HepG2 (cell line): ENCODE results near the gene UTRN. TPM values are rescaled to one million over a fixed set of nuclear protein-coding genes. Genes with fewer than 3 reads are reported as not detected.

ENCODE experiments used
- CHCHD3 ChIP-seq: sonication (generic); formaldehyde crosslinking; IDR thresholded peaks from 2 replicates; pipeline ENCODE4 v1.8.0; 2022; ENCODE audit warnings: mild to moderate bottlenecking, missing genetic modification reagents, moderate library complexity
- ETV6 ChIP-seq: sonication (generic); formaldehyde crosslinking; conservative IDR thresholded peaks from 2 replicates; pipeline ENCODE4 v1.4.0; 2020; ENCODE audit warnings: missing genetic modification reagents
- ISX ChIP-seq: sonication (generic); formaldehyde crosslinking; conservative IDR thresholded peaks from 2 replicates; pipeline ENCODE4 v1.5.0; 2020; ENCODE audit warnings: missing genetic modification reagents
- MAX ChIP-seq: IDR thresholded peaks from 2 replicates; pipeline ENCODE4 v1.6.1; 2012; ENCODE audit warnings: inconsistent platforms
- MED13 ChIP-seq: sonication (generic); formaldehyde crosslinking; IDR thresholded peaks from 2 replicates; pipeline ENCODE4 v1.5.0; 2020; ENCODE audit warnings: missing genetic modification reagents
- MEF2D ChIP-seq: sonication (generic); formaldehyde crosslinking; IDR thresholded peaks from 2 replicates; pipeline ENCODE4 v1.5.1; 2020; ENCODE audit warnings: mild to moderate bottlenecking, missing genetic modification reagents
- NONO ChIP-seq, 2 experiments: fragments of 450-650 bp in 1 of 2; sonication (generic) in 1 of 2; formaldehyde crosslinking in 1 of 2; IDR thresholded peaks in 1 of 2; conservative IDR thresholded peaks in 1 of 2; 2 replicates each; pipeline versions ENCODE4 v1.6.1 to v1.8.0; 2017 to 2022; ENCODE audit warnings: mild to moderate bottlenecking in 1 of 2, missing genetic modification reagents in 1 of 2, moderate library complexity in 1 of 2
- PCBP1 ChIP-seq: fragments of 200-400 bp; formaldehyde crosslinking; IDR thresholded peaks from 2 replicates; pipeline ENCODE4 v1.6.1; 2017; ENCODE audit warnings: mild to moderate bottlenecking, low read depth, low read length, borderline replicate concordance
- PREB ChIP-seq: sonication (generic); formaldehyde crosslinking; IDR thresholded peaks from 2 replicates; pipeline ENCODE4 v1.4.0; 2020; ENCODE audit warnings: missing genetic modification reagents
- RFXANK ChIP-seq: IDR thresholded peaks from 2 replicates; pipeline ENCODE4 v1.6.1; 2016
- SSRP1 ChIP-seq: IDR thresholded peaks from 2 replicates; pipeline ENCODE4 v1.6.1; 2016; ENCODE audit warnings: control low read depth
- ZFP37 ChIP-seq: sonication (generic); formaldehyde crosslinking; IDR thresholded peaks from 2 replicates; pipeline ENCODE4 v1.4.0; 2020; ENCODE audit warnings: missing genetic modification reagents, borderline replicate concordance
- ZNF10 ChIP-seq: sonication (generic); formaldehyde crosslinking; IDR thresholded peaks from 2 replicates; pipeline ENCODE4 v1.4.0; 2020; ENCODE audit warnings: mild to moderate bottlenecking, low read depth, missing genetic modification reagents, borderline replicate concordance
- ZNF251 ChIP-seq: sonication (generic); formaldehyde crosslinking; IDR thresholded peaks from 2 replicates; pipeline ENCODE4 v1.9.0; 2021; ENCODE audit warnings: mild to moderate bottlenecking, missing genetic modification reagents
- ZNF569 ChIP-seq: sonication (generic); formaldehyde crosslinking; IDR thresholded peaks from 2 replicates; pipeline ENCODE4 v1.5.0; 2020; ENCODE audit warnings: mild to moderate bottlenecking, missing genetic modification reagents, moderate library complexity, borderline replicate concordance
- ZNF639 ChIP-seq: conservative IDR thresholded peaks from 2 replicates; pipeline ENCODE4 v1.6.1; 2018; ENCODE audit warnings: missing genetic modification reagents
- ZNF816 ChIP-seq: sonication (generic); formaldehyde crosslinking; IDR thresholded peaks from 2 replicates; pipeline ENCODE4 v1.8.0; 2022; ENCODE audit warnings: missing genetic modification reagents, mild to moderate bottlenecking, borderline replicate concordance
- polyA plus RNA-seq, 8 experiments: library from polyadenylated mRNA; depleted of rRNA in 3 of 8; stranded (reverse) in 7 of 8; unstranded in 1 of 8; fragments of >200 nt; fragmentation: Illumina TruSeq in 4 of 8; extraction: Trizol in 4 of 8; gene quantifications; 2 replicates each; pipeline versions ENCODE4 v1.2.1 to v1.2.3, GENCODE V29; 2011 to 2016; ENCODE audit warnings: low read depth in 4 of 8, missing spikeins in 1 of 8, mixed read lengths in 1 of 8; ENCODE audit not compliant: insufficient read depth in 1 of 8
- total RNA-seq, 5 experiments: library from RNA; depleted of rRNA; stranded (reverse); fragments of >200 nt; fragmentation: Illumina TruSeq; extraction: Trizol; gene quantifications; 2 replicates each; pipeline ENCODE4 v1.2.3, GENCODE V29; 2016; ENCODE audit warnings: low read depth in 1 of 5
- TF ChIP-seq, protein P1 (sequence below): sonication (generic); formaldehyde crosslinking; IDR thresholded peaks from 2 replicates; pipeline ENCODE4 v1.5.1; 2020; ENCODE audit warnings: mild to moderate bottlenecking, missing genetic modification reagents, moderate library complexity
- TF ChIP-seq, protein P2 (sequence below): sonication (generic); formaldehyde crosslinking; IDR thresholded peaks from 2 replicates; pipeline ENCODE4 v1.5.0; 2020; ENCODE audit warnings: missing genetic modification reagents
- TF ChIP-seq, protein P3 (sequence below): sonication (generic); formaldehyde crosslinking; IDR thresholded peaks from 2 replicates; pipeline ENCODE4 v1.5.0; 2020; ENCODE audit warnings: mild to moderate bottlenecking, missing genetic modification reagents

Gene UTRN
- total and polyA plus RNA-seq, 2 of the 13 experiments (the other 11 are each of a cell fraction or from before 2014, with no cell fraction given): 102 to 116 TPM

DNA sequence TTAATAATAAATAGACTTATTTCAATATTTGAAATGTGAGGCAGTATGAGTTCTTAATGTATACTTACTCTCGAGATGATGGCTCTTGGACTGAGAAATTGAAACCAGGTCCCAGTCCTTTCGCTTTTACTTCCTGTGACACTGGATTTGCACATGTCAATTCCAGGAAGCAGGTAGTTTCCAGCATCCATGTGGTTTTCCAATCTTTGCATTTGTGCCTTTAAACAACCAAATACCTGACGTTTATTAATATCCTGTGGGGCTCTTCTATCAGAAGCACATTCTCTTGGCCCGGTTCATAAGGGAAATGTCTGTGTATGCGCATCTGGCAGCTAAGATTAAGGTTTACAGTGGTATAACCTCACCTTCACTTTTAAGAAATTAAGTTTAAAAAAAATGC, 13.1 kb downstream of the UTRN start (continued):
- TF ChIP-seq PREB (CRISPR knock-in tag): no peak
- no peak for TF ChIP-seq ZNF10
- TF ChIP-seq, protein P1, sequence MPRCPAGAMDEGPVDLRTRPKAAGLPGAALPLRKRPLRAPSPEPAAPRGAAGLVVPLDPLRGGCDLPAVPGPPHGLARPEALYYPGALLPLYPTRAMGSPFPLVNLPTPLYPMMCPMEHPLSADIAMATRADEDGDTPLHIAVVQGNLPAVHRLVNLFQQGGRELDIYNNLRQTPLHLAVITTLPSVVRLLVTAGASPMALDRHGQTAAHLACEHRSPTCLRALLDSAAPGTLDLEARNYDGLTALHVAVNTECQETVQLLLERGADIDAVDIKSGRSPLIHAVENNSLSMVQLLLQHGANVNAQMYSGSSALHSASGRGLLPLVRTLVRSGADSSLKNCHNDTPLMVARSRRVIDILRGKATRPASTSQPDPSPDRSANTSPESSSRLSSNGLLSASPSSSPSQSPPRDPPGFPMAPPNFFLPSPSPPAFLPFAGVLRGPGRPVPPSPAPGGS (CRISPR knock-in tag): no peak
- no peak for TF ChIP-seq ZNF569 (CRISPR knock-in tag)
- TF ChIP-seq MAX: peak; percentile 27; the same call in 1 of the 2 replicates
- TF ChIP-seq CHCHD3 (CRISPR knock-in tag): no peak
- no peak for TF ChIP-seq RFXANK (CRISPR knock-in tag)
- no peak for TF ChIP-seq MED13 (CRISPR knock-in tag)
- no peak for TF ChIP-seq ISX (CRISPR knock-in tag)
- no peak for TF ChIP-seq PCBP1
- no peak for TF ChIP-seq ZFP37 (CRISPR knock-in tag)
- no peak for TF ChIP-seq ZNF816 (CRISPR knock-in tag)
- no peak; the same call in 1 of the 2 replicates for TF ChIP-seq MEF2D (CRISPR knock-in tag)
- no peak for TF ChIP-seq SSRP1
- TF ChIP-seq, protein P2, sequence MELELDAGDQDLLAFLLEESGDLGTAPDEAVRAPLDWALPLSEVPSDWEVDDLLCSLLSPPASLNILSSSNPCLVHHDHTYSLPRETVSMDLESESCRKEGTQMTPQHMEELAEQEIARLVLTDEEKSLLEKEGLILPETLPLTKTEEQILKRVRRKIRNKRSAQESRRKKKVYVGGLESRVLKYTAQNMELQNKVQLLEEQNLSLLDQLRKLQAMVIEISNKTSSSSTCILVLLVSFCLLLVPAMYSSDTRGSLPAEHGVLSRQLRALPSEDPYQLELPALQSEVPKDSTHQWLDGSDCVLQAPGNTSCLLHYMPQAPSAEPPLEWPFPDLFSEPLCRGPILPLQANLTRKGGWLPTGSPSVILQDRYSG (CRISPR knock-in tag): no peak
- no peak for TF ChIP-seq ZNF251 (CRISPR knock-in tag)
- TF ChIP-seq ZNF639 (CRISPR knock-in tag): no peak
- TF ChIP-seq NONO (IDR thresholded peaks at IDR 0.05): no peak
- TF ChIP-seq NONO (CRISPR knock-in tag; conservative IDR thresholded peaks at IDR 0.05): no peak
- TF ChIP-seq, protein P3, sequence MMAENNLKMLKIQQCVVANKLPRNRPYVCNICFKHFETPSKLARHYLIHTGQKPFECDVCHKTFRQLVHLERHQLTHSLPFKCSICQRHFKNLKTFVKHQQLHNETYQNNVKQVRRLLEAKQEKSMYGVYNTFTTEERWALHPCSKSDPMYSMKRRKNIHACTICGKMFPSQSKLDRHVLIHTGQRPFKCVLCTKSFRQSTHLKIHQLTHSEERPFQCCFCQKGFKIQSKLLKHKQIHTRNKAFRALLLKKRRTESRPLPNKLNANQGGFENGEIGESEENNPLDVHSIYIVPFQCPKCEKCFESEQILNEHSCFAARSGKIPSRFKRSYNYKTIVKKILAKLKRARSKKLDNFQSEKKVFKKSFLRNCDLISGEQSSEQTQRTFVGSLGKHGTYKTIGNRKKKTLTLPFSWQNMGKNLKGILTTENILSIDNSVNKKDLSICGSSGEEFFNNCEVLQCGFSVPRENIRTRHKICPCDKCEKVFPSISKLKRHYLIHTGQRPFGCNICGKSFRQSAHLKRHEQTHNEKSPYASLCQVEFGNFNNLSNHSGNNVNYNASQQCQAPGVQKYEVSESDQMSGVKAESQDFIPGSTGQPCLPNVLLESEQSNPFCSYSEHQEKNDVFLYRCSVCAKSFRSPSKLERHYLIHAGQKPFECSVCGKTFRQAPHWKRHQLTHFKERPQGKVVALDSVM: no peak
- no peak for TF ChIP-seq ETV6 (CRISPR knock-in tag)
